PC-9 (cell line): ENCODE results near the gene ZFAND3.

Experiments
- EZH2 ChIP-seq: fragments of 200-600 bp; sonication (generic); IDR thresholded peaks from 2 replicates; pipeline ENCODE4 v1.8.0; 2017; ENCODE audit warnings: antibody characterized with exemption, low read depth
- TF ChIP-seq, protein P1 (sequence below): fragments of 200-600 bp; sonication (generic); conservative IDR thresholded peaks from 2 replicates; pipeline ENCODE4 v1.6.1; 2017; ENCODE audit warnings: mixed run types, antibody characterized with exemption, mild to moderate bottlenecking, moderate library complexity

DNA sequence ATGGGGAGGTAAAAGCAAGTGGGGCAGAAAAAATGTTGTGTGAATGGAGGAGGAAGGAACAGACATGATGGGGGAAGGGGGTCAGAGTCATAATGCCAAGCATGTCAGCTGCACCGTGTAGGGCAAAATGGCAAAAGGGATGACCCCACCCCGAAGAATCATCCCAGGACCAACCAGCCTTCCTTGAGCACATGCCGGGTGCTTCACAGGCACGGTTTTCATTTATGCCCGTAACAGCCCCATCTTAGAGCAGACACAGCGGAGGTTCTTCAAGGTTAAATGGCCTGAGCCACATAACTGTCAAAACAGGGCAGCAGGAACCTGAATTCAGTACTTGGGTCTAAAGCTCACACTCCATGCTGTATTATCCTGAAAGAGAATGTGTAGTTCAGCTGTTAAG, 322.2 kb downstream of the ZFAND3 start:
- TF ChIP-seq, protein P1, sequence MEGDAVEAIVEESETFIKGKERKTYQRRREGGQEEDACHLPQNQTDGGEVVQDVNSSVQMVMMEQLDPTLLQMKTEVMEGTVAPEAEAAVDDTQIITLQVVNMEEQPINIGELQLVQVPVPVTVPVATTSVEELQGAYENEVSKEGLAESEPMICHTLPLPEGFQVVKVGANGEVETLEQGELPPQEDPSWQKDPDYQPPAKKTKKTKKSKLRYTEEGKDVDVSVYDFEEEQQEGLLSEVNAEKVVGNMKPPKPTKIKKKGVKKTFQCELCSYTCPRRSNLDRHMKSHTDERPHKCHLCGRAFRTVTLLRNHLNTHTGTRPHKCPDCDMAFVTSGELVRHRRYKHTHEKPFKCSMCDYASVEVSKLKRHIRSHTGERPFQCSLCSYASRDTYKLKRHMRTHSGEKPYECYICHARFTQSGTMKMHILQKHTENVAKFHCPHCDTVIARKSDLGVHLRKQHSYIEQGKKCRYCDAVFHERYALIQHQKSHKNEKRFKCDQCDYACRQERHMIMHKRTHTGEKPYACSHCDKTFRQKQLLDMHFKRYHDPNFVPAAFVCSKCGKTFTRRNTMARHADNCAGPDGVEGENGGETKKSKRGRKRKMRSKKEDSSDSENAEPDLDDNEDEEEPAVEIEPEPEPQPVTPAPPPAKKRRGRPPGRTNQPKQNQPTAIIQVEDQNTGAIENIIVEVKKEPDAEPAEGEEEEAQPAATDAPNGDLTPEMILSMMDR = no peak
- TF ChIP-seq EZH2 = no peak
